Transverse colon (tissue), 3 donors: ENCODE data around the gene LSM11.

Source experiments
- CTCF ChIP-seq, 5 experiments: fragments of 200-600 bp in 3 of 5; fragments of 450-650 bp in 2 of 5; sonication (generic) in 3 of 5; IDR thresholded peaks; 1 replicate in 2 of 5; 2 replicates in 3 of 5; pipeline ENCODE4 v1.5.1; 2016 to 2017; ENCODE audit warnings: antibody characterized with exemption in 5 of 5, inconsistent platforms in 3 of 5, mild to moderate bottlenecking in 2 of 5, moderate library complexity in 1 of 5
- EP300 ChIP-seq: sonication (generic); formaldehyde crosslinking; IDR thresholded peaks from one replicate; pipeline ENCODE4 v1.6.1; 2017; ENCODE audit warnings: antibody characterized with exemption, low read depth

- TF ChIP-seq CTCF (IDR thresholded peaks at IDR 0.05) (no peak), EP300 (no peak)
Observed at GRCh38 chr5:157732596-157733262, 10.8 kb upstream of the LSM11 start.
